ENCODE data around the gene CTNNA3. TPM values are rescaled to one million over a fixed set of nuclear protein-coding genes. Genes with fewer than 3 reads are reported as not detected.

CTNNA3 gene
- total and polyA plus RNA-seq, 12 donors: 2.0 to 213 (median 171) TPM

DNA sequence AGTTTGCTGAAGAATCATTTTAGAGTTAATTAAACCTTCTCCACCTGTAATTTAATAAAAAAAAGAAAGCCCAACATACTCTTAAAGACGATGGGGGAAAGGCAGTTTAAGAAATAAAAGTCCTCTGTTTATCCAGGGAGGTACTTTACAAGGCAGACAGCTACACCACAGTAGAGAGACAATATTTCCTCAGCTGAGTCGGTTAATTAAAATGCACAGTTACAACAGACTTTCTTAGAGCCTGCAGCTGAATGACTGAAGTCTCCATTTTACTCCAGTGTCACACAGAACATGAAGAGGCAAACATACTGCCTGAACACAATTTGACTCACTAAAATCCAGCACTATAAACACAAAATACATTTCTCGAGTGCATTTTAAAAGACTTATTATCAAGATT lies 755.0 kb downstream of the CTNNA3 start:
- Histone ChIP-seq H3K27me3 (no peaks in the 10 kb centered on the region), H3K9me3 (peaks cover 0 to 7% (median 0%) of the 10 kb centered on the region in 11 donors), H3K4me3 (no peak overlapping the region), H3K36me3 (no peaks in the 10 kb centered on the region), H3K27ac (no peak overlapping the region), H3K4me1 (no peaks in the 10 kb centered on the region)
- TF ChIP-seq, protein P1, sequence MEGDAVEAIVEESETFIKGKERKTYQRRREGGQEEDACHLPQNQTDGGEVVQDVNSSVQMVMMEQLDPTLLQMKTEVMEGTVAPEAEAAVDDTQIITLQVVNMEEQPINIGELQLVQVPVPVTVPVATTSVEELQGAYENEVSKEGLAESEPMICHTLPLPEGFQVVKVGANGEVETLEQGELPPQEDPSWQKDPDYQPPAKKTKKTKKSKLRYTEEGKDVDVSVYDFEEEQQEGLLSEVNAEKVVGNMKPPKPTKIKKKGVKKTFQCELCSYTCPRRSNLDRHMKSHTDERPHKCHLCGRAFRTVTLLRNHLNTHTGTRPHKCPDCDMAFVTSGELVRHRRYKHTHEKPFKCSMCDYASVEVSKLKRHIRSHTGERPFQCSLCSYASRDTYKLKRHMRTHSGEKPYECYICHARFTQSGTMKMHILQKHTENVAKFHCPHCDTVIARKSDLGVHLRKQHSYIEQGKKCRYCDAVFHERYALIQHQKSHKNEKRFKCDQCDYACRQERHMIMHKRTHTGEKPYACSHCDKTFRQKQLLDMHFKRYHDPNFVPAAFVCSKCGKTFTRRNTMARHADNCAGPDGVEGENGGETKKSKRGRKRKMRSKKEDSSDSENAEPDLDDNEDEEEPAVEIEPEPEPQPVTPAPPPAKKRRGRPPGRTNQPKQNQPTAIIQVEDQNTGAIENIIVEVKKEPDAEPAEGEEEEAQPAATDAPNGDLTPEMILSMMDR (IDR thresholded peaks at IDR 0.05): no peak
- intact Hi-C loops (cut with DNase I): no loop called here
- 67 to 69% methylated on average over 3 of the region's 3 CpGs for WGBS, 2 donors
- DNase-seq: no peak
- ATAC-seq: no peak

DNA sequence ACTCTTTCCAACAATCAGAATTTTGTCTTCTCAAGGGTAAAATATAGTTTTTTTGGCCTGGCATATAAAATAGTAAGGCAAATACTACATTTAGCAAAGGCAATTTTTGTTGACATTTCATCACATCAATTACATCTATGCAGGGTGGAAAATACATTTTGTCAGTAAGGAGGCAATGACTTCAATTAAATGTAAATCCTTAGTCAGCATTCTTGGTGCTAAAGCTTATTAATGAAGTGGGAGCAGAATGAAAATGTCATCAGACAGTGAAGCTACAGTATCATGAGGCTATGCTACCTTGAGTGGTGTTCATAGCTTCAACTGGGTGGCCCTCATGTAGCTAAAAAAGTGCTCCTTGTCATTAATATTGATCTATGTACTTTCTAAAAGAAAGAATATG lies 761.3 kb downstream of the CTNNA3 start:
- ATAC-seq (no peak), DNase-seq (no peak)
- no peaks in the 10 kb centered on the region for H3K9me3 ChIP-seq
- H3K4me3 ChIP-seq: no peak overlapping the region
- peaks cover 0 to 18% (median 0%) of the 10 kb centered on the region in 7 donors for H3K27me3 ChIP-seq
- TF ChIP-seq, protein P1 (IDR thresholded peaks at IDR 0.05): no peak
- H3K4me1 ChIP-seq: no peaks in the 10 kb centered on the region
- H3K36me3 ChIP-seq: no peaks in the 10 kb centered on the region
- intact Hi-C loops (cut with DNase I): loop anchor here in 3 of 10 donors (5.0 to 10.0 kb wide), 3 partner anchors 590 to 752 kb away; no protein-coding TSS in a partner anchor
- H3K27ac ChIP-seq: no peak overlapping the region

DNA sequence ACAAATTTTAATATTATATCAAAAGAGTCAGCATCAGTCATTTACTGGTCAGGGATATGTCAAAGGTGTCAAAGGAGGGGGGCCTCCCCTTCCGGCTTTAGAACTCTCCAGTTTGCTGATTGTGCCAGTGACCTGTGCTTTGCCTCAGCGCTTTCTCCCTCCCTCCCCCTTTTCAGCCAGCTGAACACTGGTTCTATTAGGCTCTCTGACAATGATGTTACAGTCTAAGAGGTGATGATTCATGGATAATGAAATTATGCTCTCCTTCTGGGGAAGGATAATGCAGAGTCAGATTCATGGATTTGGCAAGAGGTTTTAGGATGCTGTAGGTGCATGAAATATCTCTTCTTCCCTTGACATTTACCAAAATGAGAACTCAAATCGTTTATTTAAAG lies 764.0 kb downstream of the CTNNA3 start:
- TF ChIP-seq, protein P1 (IDR thresholded peaks at IDR 0.05): no peak
- H3K27ac ChIP-seq: no peak overlapping the region
- ATAC-seq: no peak
- intact Hi-C loops (cut with DNase I): loop anchor here in 3 of 10 donors (5.0 to 10.0 kb wide), 3 partner anchors 593 to 750 kb away; no protein-coding TSS in a partner anchor
- no peaks in the 10 kb centered on the region for H3K9me3 ChIP-seq
- WGBS, 2 donors: 32 to 38% methylated on average over 3 of the region's 3 CpGs
- peaks cover 0 to 42% (median 25%) of the 10 kb centered on the region in 7 donors for H3K27me3 ChIP-seq
- no peaks in the 10 kb centered on the region for H3K36me3 ChIP-seq
- H3K4me1 ChIP-seq: peaks cover 0 to 9% (median 0%) of the 10 kb centered on the region in 9 donors
- H3K4me3 ChIP-seq: no peak overlapping the region
- no peak for DNase-seq

DNA sequence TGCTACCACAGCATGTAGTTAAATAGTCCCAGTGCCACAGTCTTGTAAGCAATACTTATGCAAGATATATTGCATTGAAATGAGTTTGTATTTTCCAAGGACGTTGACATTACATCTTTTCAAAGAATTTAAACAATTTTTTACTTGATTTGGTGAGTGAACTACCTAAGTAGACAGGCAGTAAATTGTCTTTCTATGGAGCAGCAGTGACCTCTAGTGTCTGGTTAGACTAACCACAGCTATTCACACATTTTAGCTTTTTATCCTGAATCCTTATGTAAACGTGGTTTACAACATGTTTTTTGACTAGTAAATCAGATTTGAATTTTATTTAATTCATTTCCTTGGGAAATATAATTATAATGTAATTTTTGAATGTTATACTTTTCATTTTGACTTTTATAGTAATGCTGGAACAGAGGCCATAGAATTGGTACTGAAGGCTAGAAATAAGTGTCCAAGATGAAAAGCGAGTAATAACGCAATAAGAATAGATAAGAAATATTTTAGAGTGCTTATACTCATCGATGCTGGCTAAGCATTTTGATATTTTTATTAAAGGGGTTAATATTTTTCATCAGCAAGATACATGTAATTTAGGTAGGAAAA lies 764.6 kb downstream of the CTNNA3 start:
- Histone ChIP-seq H3K4me3 (no peak overlapping the region), H3K27ac (no peak overlapping the region), H3K9me3 (no peaks in the 10 kb centered on the region), H3K4me1 (peaks cover 0 to 9% (median 0%) of the 10 kb centered on the region in 9 donors), H3K36me3 (no peaks in the 10 kb centered on the region), H3K27me3 (peaks cover 0 to 47% (median 28%) of the 10 kb centered on the region in 7 donors)
- TF ChIP-seq, protein P1 (IDR thresholded peaks at IDR 0.05): peak; percentile 56 to 86 (median 83)
- intact Hi-C loops (cut with DNase I): loop anchor here in 3 of 10 donors (5.0 to 10.0 kb wide), 3 partner anchors 593 to 749 kb away; no protein-coding TSS in a partner anchor
- ATAC-seq: peak in 4 of 8 donors; percentile 31 to 60 (median 44)
- DNase-seq: no peak
- 24 to 25% methylated on average over 5 of the region's 5 CpGs for whole genome bisulfite sequencing, 2 donors
